ENCODE results near the gene BRCA1. TPM values are rescaled to one million over a fixed set of nuclear protein-coding genes. Genes with fewer than 3 reads are reported as not detected.

BRCA1 gene
- total and polyA plus RNA-seq, 2 donors (not counting 1 experiment from before 2014, with no cell fraction given): 2.4 to 7.2 TPM

DNA sequence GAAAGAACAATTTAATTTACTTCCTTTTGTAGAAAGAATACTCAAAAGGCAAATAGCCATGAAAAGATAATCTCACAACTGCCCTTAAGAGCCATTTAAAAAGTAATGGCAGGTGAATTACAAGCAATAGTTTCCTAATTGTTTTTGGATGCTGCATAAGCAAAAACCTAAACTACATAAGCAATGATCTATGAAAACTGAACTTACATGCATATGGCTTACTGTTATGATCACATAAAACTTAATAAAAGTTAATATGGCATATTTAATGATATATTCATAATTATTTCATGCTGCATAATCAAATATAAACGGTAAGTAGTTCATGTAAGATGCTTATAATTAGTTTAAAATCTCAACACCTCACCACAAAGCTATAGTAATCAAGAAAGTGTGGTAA, 18.6 kb downstream of the BRCA1 start:
- Histone ChIP-seq H3K27ac (ENCODE audit: low read length in 2 of 2) (no peak overlapping the region), H3K4me3 (ENCODE audit: control extremely low read depth in 1 of 5, extremely low read depth in 1 of 5, insufficient read depth in 1 of 5, low read depth in 2 of 5, low read length in 4 of 5) (no peak overlapping the region), H4K20me1 (ENCODE audit: control insufficient read depth, insufficient read depth, low read length, poor library complexity, severe bottlenecking) (no peaks in the 10 kb centered on the region), H3K79me2 (ENCODE audit: control insufficient read depth, insufficient read depth, low read length) (no peaks in the 10 kb centered on the region), H3K9ac (ENCODE audit: low read length) (no peak overlapping the region), H3K4me1 (ENCODE audit: control insufficient read depth in 2 of 2, insufficient read depth in 2 of 2, low read length in 2 of 2) (no peaks in the 10 kb centered on the region), H3K4me2 (replicated peaks; ENCODE audit: low read depth, low read length, poor library complexity, severe bottlenecking) (no peak overlapping the region), H3K36me3 (replicated peaks in 1 of 2; ENCODE audit: control extremely low read depth in 1 of 2, control insufficient read depth in 1 of 2, extremely low read depth in 1 of 2, insufficient read depth in 2 of 2, low read length in 1 of 2) (no peaks in the 10 kb centered on the region), H3K9me3 (ENCODE audit: control extremely low read depth in 1 of 3, control insufficient read depth in 2 of 3, insufficient read depth in 1 of 3, low read length in 2 of 3) (no peaks in the 10 kb centered on the region), H3K27me3 (replicated peaks in 1 of 4; ENCODE audit: control extremely low read depth in 1 of 4, control insufficient read depth in 3 of 4, insufficient read depth in 4 of 4, low read length in 3 of 4) (no peaks in the 10 kb centered on the region), H2AFZ (ENCODE audit: insufficient read depth, low read depth, low read length, poor library complexity, severe bottlenecking) (no peak overlapping the region)
- no peak overlapping the region for H3K27ac Mint-ChIP-seq
- DNase-seq: no peak
- no peaks in the 10 kb centered on the region for H3K27me3 Mint-ChIP-seq
- intact Hi-C loops (cut with micrococcal nuclease): no loop called here
- no peak overlapping the region for H3K4me3 Mint-ChIP-seq
- POLR2A ChIA-PET: no interaction called here
- ATAC-seq (ENCODE audit: low read depth): no peak
- no peak for TF ChIP-seq EZH2 (IDR thresholded peaks at IDR 0.05; ENCODE audit: borderline replicate concordance, insufficient read depth, low read depth, low read length, poor library complexity, severe bottlenecking)
- TF ChIP-seq, protein P1, sequence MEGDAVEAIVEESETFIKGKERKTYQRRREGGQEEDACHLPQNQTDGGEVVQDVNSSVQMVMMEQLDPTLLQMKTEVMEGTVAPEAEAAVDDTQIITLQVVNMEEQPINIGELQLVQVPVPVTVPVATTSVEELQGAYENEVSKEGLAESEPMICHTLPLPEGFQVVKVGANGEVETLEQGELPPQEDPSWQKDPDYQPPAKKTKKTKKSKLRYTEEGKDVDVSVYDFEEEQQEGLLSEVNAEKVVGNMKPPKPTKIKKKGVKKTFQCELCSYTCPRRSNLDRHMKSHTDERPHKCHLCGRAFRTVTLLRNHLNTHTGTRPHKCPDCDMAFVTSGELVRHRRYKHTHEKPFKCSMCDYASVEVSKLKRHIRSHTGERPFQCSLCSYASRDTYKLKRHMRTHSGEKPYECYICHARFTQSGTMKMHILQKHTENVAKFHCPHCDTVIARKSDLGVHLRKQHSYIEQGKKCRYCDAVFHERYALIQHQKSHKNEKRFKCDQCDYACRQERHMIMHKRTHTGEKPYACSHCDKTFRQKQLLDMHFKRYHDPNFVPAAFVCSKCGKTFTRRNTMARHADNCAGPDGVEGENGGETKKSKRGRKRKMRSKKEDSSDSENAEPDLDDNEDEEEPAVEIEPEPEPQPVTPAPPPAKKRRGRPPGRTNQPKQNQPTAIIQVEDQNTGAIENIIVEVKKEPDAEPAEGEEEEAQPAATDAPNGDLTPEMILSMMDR (IDR thresholded peaks at IDR 0.05): no peak
- no peaks in the 10 kb centered on the region for H3K9me3 Mint-ChIP-seq (ENCODE audit: insufficient read depth)
- no CpG with 5 or more reads among the region's 1 CpG for whole genome bisulfite sequencing (ENCODE audit: insufficient coverage)
- H3K4me1 Mint-ChIP-seq: no peaks in the 10 kb centered on the region
- CTCF ChIA-PET: interaction anchor here (0.6 kb wide), 1 partner anchor 383 kb away, joined by 3 read pairs; no protein-coding TSS in a partner anchor

DNA sequence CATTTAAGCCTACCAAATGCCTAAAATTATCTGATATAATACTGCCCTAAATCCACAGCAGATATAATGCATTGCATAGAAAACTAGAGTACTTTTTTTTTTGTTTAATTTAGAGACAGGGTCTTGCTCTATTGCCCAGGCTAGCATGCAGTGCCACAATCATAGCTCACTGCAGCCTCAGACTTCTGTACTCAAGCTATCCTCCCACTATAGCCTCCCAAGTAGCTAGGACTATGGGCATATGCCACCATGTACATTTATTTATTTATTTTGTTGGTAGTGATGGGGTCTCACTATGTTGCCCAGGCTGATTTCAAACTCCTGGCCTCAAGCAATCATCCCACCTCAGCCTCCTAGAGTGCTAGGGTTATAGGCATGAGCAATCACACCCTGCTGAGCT, 20.0 kb downstream of the BRCA1 start:
- H3K4me3 Mint-ChIP-seq: no peak overlapping the region

More for the DNA sequence above, 20.0 kb downstream of the BRCA1 start:
- ChIA-PET CTCF (interaction anchor here (1.0 kb wide), 1 partner anchor 234 kb away, joined by 3 read pairs; no protein-coding TSS in a partner anchor), POLR2A (no interaction called here)
- Histone ChIP-seq H3K27me3 (replicated peaks in 1 of 4; ENCODE audit: control extremely low read depth in 1 of 4, control insufficient read depth in 3 of 4, insufficient read depth in 4 of 4, low read length in 3 of 4) (no peaks in the 10 kb centered on the region), H3K27ac (ENCODE audit: low read length in 2 of 2) (no peak overlapping the region), H3K9ac (ENCODE audit: low read length) (no peak overlapping the region), H3K36me3 (replicated peaks in 1 of 2; ENCODE audit: control extremely low read depth in 1 of 2, control insufficient read depth in 1 of 2, extremely low read depth in 1 of 2, insufficient read depth in 2 of 2, low read length in 1 of 2) (no peaks in the 10 kb centered on the region), H3K4me2 (replicated peaks; ENCODE audit: low read depth, low read length, poor library complexity, severe bottlenecking) (no peak overlapping the region), H4K20me1 (ENCODE audit: control insufficient read depth, insufficient read depth, low read length, poor library complexity, severe bottlenecking) (no peaks in the 10 kb centered on the region), H3K9me3 (ENCODE audit: control extremely low read depth in 1 of 3, control insufficient read depth in 2 of 3, insufficient read depth in 1 of 3, low read length in 2 of 3) (no peaks in the 10 kb centered on the region), H3K4me3 (ENCODE audit: control extremely low read depth in 1 of 5, extremely low read depth in 1 of 5, insufficient read depth in 1 of 5, low read depth in 2 of 5, low read length in 4 of 5) (no peak overlapping the region), H2AFZ (ENCODE audit: insufficient read depth, low read depth, low read length, poor library complexity, severe bottlenecking) (no peak overlapping the region), H3K4me1 (ENCODE audit: control insufficient read depth in 2 of 2, insufficient read depth in 2 of 2, low read length in 2 of 2) (no peaks in the 10 kb centered on the region), H3K79me2 (ENCODE audit: control insufficient read depth, insufficient read depth, low read length) (no peaks in the 10 kb centered on the region)
- TF ChIP-seq, protein P1 (IDR thresholded peaks at IDR 0.05): no peak
- TF ChIP-seq EZH2 (IDR thresholded peaks at IDR 0.05; ENCODE audit: borderline replicate concordance, insufficient read depth, low read depth, low read length, poor library complexity, severe bottlenecking): no peak
- H3K9me3 Mint-ChIP-seq (ENCODE audit: insufficient read depth): no peaks in the 10 kb centered on the region
- H3K4me1 Mint-ChIP-seq: no peaks in the 10 kb centered on the region
- ATAC-seq (ENCODE audit: low read depth): no peak
- H3K27ac Mint-ChIP-seq: no peak overlapping the region
- no peak for DNase-seq
- H3K27me3 Mint-ChIP-seq: no peaks in the 10 kb centered on the region
- intact Hi-C loops (cut with micrococcal nuclease): no loop called here
